ENCODE results near the gene RAMAC.

The RAMAC gene

DNA sequence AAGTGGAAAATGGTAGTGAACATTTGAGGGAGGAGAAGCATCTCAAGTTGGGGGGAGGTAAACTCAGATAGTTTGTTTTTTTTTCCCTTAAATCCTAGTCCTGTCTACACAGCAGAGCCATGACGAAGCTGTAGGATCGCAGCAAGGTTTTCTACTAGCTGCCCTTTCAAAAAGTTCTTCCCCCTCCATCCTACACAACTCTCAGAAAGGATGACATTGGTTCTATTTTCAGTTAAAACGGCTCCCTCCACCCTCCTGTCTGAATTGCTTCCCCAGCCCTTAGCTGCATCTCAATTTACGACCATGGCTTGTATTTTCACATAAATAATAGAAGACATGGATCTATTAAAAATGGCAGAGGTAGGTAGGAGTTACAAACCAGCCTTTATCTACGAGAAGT is 35.7 kb upstream of the RAMAC start:
- DNase-seq (ENCODE audit: insufficient read length, low spot score) (no peak), FAIRE-seq (peak; percentile 5)
- TF ChIP-seq POU2F2 (IDR thresholded peaks at IDR 0.05; ENCODE audit: low read depth, low read length) (no peak), POLR2AphosphoS5 (IDR thresholded peaks at IDR 0.05; ENCODE audit: low read depth, low read length) (no peak), SPI1 (IDR thresholded peaks at IDR 0.05; ENCODE audit: low read depth, low read length) (no peak), POLR2A (IDR thresholded peaks at IDR 0.05; ENCODE audit: low read depth, low read length) (no peak), PAX5 (IDR thresholded peaks at IDR 0.05; ENCODE audit: insufficient read depth, low read length, severe bottlenecking) (no peak), TAF1 (IDR thresholded peaks at IDR 0.05; ENCODE audit: low read depth, low read length) (no peak)

DNA sequence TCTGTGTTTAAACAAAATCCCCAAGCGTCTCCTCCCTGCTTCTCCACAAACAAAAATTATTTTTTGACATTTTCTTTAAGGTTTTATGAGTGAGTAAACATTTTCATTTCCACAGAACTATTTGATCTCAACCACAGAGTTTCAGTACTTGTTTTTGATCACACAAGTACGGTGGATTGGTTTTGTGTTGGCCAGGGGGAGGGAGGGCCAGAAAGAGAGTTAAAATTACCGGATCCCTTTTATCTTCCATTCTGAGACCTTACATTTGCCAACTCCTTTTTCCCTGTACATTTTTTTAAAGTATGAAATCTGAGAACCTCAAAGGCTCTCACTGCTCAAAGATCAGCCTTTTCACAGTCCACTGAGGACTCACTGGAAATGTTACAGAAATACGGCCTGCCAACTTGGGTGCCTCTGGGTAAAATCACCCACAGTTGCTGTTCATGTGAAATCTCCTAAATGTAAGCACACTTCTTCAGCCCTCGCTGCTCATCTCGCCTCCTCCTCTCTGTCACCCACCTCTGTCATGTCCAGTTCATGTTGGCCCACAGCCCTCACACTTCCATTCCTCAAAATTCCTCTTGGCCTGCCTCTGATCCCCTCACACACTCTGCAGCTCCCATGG is 35.2 kb upstream of the RAMAC start:
- DNase-seq (ENCODE audit: insufficient read length, low spot score) (peak; percentile 48), FAIRE-seq (peak; percentile 71)
- TF ChIP-seq POU2F2 (IDR thresholded peaks at IDR 0.05; ENCODE audit: low read depth, low read length), result peak; percentile 24; the same call in 1 of the 2 replicates
- TF ChIP-seq SPI1 (IDR thresholded peaks at IDR 0.05; ENCODE audit: low read depth, low read length), result peak; percentile 85
- no peak for TF ChIP-seq POLR2AphosphoS5 (IDR thresholded peaks at IDR 0.05; ENCODE audit: low read depth, low read length)

DNA sequence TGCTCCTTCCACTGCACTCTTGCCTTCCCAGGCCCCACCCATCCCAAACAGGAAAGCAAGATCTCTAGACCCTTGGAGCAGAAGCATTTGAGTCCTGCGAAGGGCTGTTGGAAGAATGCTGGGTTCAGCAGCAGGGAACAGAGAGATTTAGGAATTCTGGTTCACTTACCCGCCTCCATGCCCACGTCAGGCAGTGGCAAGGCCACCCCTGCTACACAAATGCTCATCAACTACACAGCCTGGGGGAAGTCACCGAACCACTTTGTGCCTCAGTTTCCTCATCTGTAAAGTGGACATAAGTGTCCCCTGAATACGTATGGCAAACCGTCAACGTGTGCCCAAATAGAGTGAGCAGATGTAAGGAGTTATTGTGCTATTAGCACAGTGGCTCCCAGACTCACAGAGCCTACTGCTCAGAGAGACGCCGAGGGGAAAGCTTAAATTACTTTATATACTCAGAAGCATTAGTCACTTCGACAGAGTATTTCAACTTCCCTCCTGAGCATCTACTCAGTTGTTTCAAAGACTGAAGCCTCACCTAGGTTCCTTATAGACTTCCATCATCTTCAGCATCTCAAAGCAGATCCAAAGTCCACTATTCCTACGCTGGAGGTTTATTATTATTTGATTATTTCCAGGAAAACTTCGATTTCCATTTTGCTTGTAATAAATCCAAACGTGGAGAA is 34.4 kb upstream of the RAMAC start:
- DNase-seq (ENCODE audit: insufficient read length, low spot score) (no peak), FAIRE-seq (peak; percentile 23)
- no peak for TF ChIP-seq POU2F2 (IDR thresholded peaks at IDR 0.05; ENCODE audit: low read depth, low read length)
- 0 out of 2 replicates have a peak, but pooled peaks have one; percentile 6 for TF ChIP-seq SPI1 (IDR thresholded peaks at IDR 0.05; ENCODE audit: low read depth, low read length)

DNA sequence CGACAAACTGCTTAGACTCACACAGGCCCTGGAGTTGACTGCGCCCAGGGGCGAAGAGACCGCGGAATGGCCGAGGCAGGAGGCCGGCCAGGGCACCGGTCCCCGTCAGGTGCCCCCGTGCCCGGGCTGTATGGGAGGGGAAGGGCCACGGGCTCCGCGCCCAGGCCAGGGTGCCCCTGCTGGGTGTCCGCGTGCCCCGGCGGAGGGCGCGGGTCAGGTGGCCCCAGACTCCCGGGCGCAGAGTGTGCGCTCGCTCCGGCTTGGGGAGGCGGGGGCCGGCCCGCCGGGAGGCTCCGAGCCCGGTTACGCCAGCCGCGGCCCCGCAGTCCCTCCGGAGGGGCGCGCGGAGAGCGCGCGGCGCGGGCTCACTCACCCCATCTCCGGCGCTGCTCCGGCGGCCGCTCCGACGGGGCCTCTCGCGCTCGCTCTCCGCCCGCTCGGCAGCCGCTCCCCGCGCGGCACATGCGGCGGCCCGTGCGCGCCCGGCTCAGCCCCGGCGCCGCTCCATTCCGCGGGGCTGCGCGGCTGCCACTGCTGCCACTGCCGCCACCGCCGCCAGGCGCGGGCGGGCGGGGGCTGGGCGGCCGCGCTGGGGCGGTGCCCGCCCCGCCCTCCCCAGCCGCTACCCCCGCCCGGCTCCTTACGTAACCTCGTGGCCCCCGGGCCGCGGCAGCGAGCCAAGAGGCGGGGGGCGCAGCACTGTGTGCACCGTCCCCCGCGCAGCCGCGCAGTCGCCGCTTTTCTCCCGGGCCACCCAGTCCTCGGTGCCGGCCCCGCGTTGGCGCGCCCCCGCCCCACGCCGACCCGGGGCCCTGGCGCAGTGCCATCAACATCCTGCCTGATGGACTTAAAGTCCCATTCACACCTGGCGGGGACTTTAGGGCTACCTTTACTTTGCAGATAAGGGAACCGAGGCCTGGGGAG is 33.6 kb upstream of the RAMAC start, which contains the start of gene HOMER2:
TSS of gene HOMER2 (minus strand) at position 563 of the 924 bp plus-strand sequence. CDS start at position 378, 185 bp downstream.
- TF ChIP-seq POU2F2 (IDR thresholded peaks at IDR 0.05; ENCODE audit: low read depth, low read length) (no peak), POLR2AphosphoS5 (IDR thresholded peaks at IDR 0.05; ENCODE audit: low read depth, low read length) (no peak), POLR2A (IDR thresholded peaks at IDR 0.05; ENCODE audit: low read depth, low read length) (no peak), TAF1 (IDR thresholded peaks at IDR 0.05; ENCODE audit: low read depth, low read length) (no peak), PAX5 (IDR thresholded peaks at IDR 0.05; ENCODE audit: insufficient read depth, low read length, severe bottlenecking) (no peak), SPI1 (IDR thresholded peaks at IDR 0.05; ENCODE audit: low read depth, low read length) (no peak)
- FAIRE-seq (peak; percentile 16), DNase-seq (ENCODE audit: insufficient read length, low spot score) (peak; percentile 42)

DNA sequence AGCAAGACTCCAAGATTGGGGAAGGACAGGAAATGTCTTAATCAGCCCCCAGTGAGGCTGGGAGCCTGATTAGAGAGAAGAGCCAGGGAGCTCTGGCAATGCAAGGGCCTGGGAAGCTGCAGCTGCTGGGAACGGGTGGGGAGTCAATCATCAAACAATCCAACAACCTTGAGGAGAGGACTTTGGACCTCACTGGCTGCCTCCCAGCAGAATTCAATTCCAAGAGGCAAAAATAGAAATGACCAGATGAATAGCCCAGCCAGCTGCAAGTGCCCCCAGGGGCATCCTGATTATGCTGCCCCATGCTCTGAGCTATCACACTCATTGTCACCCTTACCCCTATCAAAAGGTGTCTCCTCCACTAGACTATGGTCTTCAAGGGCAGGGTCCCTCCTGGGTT is 27.4 kb upstream of the RAMAC start:
- DNase-seq (ENCODE audit: insufficient read length, low spot score) (no peak), FAIRE-seq (no peak)
- TF ChIP-seq SPI1 (IDR thresholded peaks at IDR 0.05; ENCODE audit: low read depth, low read length) (no peak), POLR2A (IDR thresholded peaks at IDR 0.05; ENCODE audit: low read depth, low read length) (no peak), POU2F2 (IDR thresholded peaks at IDR 0.05; ENCODE audit: low read depth, low read length) (no peak), POLR2AphosphoS5 (IDR thresholded peaks at IDR 0.05; ENCODE audit: low read depth, low read length) (no peak), PAX5 (IDR thresholded peaks at IDR 0.05; ENCODE audit: insufficient read depth, low read length, severe bottlenecking) (no peak), TAF1 (IDR thresholded peaks at IDR 0.05; ENCODE audit: low read depth, low read length) (no peak)

DNA sequence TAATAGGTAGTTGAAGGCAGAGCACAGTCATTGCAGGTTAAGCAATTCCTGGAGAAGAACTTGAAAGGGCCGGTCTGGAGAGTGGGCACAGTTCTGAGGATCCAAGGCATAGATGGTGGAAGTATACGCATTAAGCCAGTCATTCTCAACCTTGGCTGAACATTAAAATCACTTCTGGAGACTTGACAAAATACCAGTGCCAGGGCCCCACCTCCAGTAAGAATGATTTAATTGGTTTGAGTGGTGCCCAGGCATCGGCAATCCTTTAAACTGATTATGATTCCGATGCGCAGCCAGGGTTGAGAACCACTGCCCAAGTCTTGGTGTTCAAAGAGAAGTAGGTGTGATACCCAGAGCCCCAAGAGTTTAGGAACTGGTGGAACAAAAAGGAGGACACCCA is 26.6 kb upstream of the RAMAC start:
- no peak for FAIRE-seq
- DNase-seq (ENCODE audit: insufficient read length, low spot score), result no peak
- TF ChIP-seq TAF1 (IDR thresholded peaks at IDR 0.05; ENCODE audit: low read depth, low read length) (no peak), SPI1 (IDR thresholded peaks at IDR 0.05; ENCODE audit: low read depth, low read length) (no peak), PAX5 (IDR thresholded peaks at IDR 0.05; ENCODE audit: insufficient read depth, low read length, severe bottlenecking) (no peak), POLR2AphosphoS5 (IDR thresholded peaks at IDR 0.05; ENCODE audit: low read depth, low read length) (no peak), POLR2A (IDR thresholded peaks at IDR 0.05; ENCODE audit: low read depth, low read length) (no peak), POU2F2 (IDR thresholded peaks at IDR 0.05; ENCODE audit: low read depth, low read length) (no peak)

DNA sequence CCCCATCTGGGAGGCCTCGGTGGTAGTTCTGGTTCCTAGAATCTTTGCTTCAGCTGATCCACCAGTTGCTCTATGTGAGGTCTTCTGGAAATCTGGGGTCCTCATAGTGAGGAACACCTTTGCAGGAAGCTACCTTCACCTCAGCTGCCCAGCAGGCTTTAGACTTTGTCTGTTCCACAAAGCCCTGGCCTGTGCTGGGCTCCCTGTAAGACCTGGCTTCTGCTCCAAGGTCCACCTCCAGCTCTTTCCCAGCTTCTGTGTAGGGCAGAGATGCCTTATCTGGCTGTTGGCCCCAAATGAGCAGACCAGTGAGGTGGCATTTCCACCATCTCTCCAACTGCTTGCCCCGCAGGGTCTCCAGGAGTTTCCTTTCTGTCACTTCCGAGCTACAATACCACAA is 25.2 kb upstream of the RAMAC start:
- TF ChIP-seq POU2F2 (IDR thresholded peaks at IDR 0.05; ENCODE audit: low read depth, low read length) (no peak), TAF1 (IDR thresholded peaks at IDR 0.05; ENCODE audit: low read depth, low read length) (no peak)
- FAIRE-seq, result no peak
- DNase-seq (ENCODE audit: insufficient read length, low spot score), result no peak

DNA sequence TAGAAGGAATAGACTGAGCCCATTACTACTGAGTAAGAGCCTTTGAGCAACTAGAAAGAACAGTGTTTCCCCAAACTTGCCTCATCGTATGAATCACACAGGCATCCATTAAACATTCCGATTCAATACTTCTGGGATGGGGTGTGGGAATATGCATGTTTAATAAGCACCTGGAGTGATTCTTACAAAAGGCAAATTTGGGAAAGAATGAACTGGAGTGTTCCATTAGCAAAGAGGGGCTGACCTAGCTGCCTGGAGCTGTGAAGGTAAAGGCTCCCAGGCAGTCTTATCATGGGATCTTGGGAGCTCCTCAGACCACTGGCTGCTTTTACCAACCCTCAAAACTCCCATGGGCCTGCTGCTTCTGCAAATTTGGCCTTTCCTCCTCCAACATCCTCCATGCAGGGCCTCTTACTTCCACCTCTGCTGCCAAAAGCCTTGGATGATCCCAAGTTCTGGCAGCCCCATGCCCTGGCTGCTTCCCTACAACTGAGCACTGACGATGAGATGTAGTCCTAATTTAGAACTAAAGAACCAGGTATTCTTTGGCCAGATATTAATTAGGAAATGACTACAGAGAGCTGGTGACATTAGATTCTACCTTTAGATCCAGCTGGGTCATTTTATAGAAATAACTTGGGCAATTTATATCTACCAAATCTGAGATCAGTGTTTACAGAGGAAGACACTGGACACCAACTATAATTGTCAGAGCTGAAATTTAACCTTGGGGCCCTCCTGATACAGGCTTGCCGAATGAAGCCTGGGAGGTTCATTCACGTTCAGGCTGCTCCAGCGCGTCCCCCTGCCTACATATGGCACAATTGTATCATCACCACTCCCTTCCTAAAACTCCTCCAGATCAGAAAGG is 22.3 kb upstream of the RAMAC start:
- DNase-seq (ENCODE audit: insufficient read length, low spot score) (no peak), FAIRE-seq (no peak)
- no peak for TF ChIP-seq PAX5 (IDR thresholded peaks at IDR 0.05; ENCODE audit: insufficient read depth, low read length, severe bottlenecking)
- TF ChIP-seq TAF1 (IDR thresholded peaks at IDR 0.05; ENCODE audit: low read depth, low read length), result no peak
- no peak for TF ChIP-seq POU2F2 (IDR thresholded peaks at IDR 0.05; ENCODE audit: low read depth, low read length)
- TF ChIP-seq POLR2AphosphoS5 (IDR thresholded peaks at IDR 0.05; ENCODE audit: low read depth, low read length), result no peak
- no peak for TF ChIP-seq SPI1 (IDR thresholded peaks at IDR 0.05; ENCODE audit: low read depth, low read length)
- no peak for TF ChIP-seq POLR2A (IDR thresholded peaks at IDR 0.05; ENCODE audit: low read depth, low read length)

DNA sequence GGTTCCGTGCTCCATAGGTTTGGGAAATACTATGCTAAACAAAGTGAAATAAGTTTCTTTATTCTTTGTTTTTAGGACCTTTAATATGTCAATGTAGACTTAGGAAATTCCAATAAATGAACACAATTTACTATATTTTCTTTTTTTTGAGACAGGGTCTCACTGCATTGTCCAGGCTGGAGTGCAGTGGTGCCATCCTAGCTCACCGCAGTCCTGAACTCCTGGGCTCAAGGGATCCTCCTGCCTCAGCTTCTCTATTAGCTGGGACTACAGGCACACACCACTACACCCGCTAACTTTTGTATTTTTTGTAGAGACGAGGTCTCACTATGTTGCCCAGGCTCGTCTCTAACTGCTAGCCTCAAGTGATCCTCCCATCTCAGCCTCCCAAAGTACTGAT is 21.1 kb upstream of the RAMAC start:
- no peak for FAIRE-seq
- TF ChIP-seq PAX5 (IDR thresholded peaks at IDR 0.05; ENCODE audit: insufficient read depth, low read length, severe bottlenecking), result no peak
- no peak for TF ChIP-seq TAF1 (IDR thresholded peaks at IDR 0.05; ENCODE audit: low read depth, low read length)
- TF ChIP-seq POLR2AphosphoS5 (IDR thresholded peaks at IDR 0.05; ENCODE audit: low read depth, low read length), result no peak
- no peak for TF ChIP-seq SPI1 (IDR thresholded peaks at IDR 0.05; ENCODE audit: low read depth, low read length)
- TF ChIP-seq POLR2A (IDR thresholded peaks at IDR 0.05; ENCODE audit: low read depth, low read length), result no peak
- no peak for TF ChIP-seq POU2F2 (IDR thresholded peaks at IDR 0.05; ENCODE audit: low read depth, low read length)
- no peak for DNase-seq (ENCODE audit: insufficient read length, low spot score)

All from GM12891 (cell line).